Activated CD8-positive, alpha-beta memory T cell treated with anti-CD3 and anti-CD28 coated beads for 24 hours (primary cell): ENCODE results near the gene KCND3.
"Not testable (repeated sequence)": the region's sequence is repeated elsewhere in the genome, so short reads cannot be mapped to it uniquely, and the experiment has no call there.

Source experiments
- DNase-seq: peaks from one replicate; pipeline ENCODE4 v3.0.0-alpha.2; 2020

The KCND3 gene

DNA sequence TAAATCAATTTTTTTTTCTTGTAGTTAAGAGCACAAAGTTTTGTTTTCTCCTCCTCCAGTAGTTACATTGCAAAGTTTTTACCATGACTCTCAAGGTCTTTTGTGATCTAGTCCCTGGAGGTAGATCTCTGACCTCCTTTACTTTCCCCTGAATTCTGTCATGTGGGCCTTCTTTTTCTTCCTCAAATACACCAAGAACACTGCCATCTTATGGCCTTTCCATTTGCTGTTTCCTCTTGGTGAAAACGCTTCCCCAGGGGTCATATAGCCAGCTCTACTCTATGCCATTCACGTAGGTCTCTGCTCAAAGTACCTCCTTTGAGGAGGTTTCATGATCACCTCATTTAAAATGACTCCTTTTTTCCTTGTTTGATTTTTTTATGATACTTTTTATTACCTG lies 231.1 kb downstream of the KCND3 start:
- no peak for DNase-seq

DNA sequence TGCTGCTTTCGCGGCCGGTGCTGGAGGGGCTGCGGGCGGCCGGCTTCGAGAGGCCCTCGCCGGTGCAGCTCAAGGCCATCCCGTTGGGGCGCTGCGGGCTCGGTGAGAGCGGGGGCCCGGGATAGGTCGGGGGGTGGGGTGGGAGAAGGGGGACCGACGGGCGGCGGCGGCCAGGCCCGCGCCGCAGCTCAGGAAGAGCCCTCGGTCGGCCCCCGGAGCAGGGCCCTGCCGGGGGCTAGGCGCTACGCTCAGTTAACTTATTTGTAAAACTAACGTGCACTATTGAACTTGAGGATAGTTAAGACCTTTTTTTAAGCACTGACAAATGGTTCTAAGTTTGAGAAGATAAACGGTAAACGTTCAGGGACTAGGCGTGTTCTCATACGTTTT lies 233.3 kb downstream of the KCND3 start:
- DNase-seq = no peak

DNA sequence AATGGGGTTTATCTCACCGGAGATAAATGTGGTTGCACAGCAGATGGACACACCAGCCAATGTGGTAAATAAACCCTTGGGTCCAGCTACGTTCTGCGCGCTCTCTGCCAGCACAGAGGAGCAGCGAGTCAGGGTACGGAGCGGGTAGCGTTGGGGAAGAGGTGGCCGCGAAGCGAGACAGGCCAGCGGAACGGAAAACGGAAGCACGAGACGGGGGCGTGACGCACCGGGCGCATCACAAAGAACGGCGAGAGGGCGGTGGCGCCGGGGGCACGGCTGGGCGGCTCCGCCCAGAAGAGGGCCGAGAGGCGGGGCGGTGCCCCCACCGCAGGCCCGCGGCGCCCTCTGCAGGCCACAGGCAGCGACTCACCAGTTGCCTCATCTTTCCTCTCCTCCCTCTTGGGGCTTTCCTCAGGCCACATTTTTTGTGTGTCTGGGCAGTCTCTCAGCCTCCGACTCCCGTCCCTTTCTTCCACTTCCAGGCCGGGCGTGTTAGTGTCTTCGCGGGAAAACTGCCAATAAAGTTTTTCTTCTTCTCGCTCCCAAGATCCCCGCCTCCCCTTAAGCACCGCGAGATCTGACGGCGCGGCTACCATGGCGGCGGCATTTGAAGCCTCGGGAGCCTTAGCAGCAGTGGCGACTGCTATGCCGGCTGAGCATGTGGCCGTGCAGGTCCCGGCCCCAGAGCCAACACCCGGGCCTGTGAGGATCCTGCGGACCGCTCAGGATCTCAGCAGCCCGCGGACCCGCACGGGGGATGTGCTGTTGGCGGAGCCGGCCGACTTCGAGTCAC lies 233.9 kb downstream of the KCND3 start, which contains the start of gene DDX20:
DDX20 (plus strand) TSS at position 571 of the 793 bp plus-strand sequence; CDS start at position 595, 24 bp downstream.
- DNase-seq = peak; percentile 96

GRCh38 chr1:111754984-111755330 lies 234.5 kb downstream of the KCND3 start:
- DNase-seq = no peak

DNA sequence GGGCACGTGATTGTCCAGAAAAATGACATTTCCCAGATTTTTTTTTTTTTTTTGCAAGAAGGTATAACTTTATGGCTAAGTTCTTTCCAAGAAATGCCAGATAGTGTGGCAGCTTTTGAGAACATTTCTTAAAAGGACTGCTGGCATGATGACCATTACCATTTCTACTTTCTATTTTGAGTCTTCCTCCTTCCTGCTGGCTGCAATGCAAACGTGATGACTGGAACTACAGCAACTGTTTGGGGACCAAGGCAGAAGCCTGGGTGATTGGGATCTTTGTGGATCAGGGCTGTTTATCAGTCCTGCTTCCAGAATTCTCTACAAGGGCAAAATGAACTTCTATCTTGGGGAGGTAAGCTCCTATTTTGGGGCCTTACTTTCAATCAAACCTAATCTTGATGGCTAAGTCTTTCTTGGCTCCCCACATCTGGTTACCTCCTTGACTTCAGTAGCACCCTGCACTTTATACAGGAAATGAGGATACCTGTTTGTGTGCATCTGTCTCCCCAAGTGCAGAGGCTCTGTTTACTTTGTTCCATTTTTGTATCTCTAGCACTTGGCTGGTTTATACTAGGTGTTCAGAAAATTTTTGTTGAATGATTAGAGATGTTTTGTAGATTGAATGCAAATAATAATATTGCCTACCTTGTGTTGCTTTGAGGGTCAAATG lies 237.4 kb downstream of the KCND3 start:
- no peak for DNase-seq

DNA sequence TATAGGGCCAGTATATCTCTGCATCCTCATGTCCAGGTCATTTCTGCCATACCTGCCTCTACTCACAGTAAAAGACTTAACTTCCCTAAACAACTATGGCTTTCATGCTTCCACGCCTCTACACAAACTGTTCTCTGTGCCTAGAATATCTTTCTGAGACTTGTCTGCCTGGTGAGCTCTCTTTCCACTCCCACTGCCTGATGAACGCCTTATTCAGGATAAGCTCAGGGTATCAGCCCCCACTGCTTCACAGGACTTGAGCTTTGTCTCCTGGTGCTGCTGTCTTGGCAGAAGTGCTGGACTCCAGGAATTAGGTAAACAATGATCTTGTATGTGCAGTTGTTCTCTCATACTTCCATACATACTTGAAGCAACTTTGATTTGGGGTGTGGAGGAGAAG lies 238.6 kb downstream of the KCND3 start:
- peak; percentile 38 for DNase-seq

- no peak for DNase-seq
These were observed 239.8 kb downstream of the KCND3 start for GRCh38 chr1:111749628-111750027.

- no peak for DNase-seq
These were observed 241.5 kb downstream of the KCND3 start for GRCh38 chr1:111747947-111748346.

DNA sequence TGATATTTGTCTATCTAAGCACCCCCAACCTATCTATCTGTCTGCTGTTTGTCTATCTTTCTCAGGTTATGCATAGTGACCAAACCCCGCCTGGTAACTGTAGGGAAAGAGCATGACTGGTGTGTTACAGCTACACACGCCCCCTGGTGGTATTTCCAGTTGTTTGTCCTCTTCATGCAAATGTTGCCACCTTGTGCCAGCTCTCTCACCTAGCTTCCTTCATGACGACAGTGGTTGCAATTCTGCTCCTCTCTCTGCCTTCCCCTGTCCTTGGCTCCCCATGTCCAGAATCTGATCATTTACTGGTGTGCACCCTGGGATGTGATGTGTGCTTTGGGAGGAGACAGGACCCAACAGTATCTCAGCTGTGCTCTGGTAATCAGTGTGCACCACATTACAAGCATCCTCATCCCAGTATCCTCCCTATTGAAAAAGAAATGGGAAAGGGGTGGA lies 242.2 kb downstream of the KCND3 start:
- peak; percentile 71 for DNase-seq

DNA sequence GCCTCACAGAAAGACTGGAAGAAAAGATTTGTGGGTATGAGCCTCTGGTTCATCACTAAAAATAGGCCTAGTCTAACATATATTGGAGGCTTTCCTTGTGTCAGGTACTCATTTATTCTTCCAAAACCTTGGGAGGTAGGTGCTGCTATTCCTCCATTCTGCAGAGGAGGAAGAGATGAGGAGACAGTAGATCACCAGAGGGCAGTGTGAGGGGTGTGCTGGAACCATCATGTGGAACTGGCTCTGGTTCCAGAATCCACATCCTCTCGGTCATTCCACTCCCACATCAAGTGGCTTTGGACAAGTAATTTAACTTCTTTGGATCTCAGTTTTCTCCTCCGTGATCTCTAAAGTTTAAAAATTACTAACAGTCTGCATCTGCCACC lies 242.9 kb downstream of the KCND3 start:
- DNase-seq = no peak

DNA sequence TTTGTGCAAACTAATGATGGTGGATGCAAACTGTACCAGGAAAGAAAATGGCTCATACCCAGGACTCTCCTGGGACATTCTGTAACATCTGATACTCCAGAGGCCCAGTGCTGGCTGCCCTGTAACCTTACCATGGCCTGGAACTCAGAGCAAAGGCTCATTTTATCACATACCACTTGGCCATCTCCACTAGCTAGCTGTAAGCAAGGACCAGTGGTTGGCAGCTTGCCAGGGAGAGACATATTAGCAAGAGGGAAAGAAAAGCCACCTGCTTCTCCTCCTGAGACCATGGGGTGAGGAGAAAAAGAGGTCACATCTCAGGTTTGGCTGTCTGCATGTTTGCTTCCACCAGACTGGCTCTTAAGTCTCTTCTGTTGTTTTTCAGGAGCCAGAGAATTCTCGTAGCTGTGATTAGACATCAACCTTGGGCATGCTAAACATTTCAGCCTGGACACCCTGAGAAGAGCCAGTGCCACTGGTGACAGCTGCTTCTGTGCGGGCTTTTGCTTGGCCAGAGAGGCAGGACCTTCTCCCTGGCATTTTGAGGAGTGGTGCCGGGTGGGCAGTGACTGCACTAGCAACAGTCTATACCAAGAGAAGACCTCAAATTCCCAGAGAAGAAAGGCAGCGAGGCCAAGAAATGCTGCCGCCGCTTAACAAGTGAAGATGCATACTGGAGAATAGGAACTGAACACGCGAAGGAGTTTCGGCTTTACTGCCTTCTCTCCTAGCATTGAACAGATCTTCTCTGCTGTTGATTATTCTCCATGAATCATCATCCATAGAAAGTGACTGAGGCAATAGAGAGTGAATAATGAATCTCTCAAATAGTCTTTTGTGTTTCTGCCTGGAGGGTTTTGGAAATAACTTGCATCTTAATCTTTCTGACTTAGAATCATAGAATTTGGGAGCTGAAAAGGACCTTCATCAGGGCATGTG lies 243.5 kb downstream of the KCND3 start:
- DNase-seq = peak; percentile 47

GRCh38 chr1:111743679-111744101 lies 245.8 kb downstream of the KCND3 start:
- DNase-seq = peak; percentile 47

- DNase-seq = peak; percentile 46
These were observed 246.4 kb downstream of the KCND3 start for GRCh38 chr1:111742938-111743549.

GRCh38 chr1:111742292-111742691 lies 247.2 kb downstream of the KCND3 start:
- not testable (repeated sequence) for DNase-seq

GRCh38 chr1:111739925-111740765 lies 249.3 kb downstream of the KCND3 start:
- DNase-seq = peak; percentile 69

DNA sequence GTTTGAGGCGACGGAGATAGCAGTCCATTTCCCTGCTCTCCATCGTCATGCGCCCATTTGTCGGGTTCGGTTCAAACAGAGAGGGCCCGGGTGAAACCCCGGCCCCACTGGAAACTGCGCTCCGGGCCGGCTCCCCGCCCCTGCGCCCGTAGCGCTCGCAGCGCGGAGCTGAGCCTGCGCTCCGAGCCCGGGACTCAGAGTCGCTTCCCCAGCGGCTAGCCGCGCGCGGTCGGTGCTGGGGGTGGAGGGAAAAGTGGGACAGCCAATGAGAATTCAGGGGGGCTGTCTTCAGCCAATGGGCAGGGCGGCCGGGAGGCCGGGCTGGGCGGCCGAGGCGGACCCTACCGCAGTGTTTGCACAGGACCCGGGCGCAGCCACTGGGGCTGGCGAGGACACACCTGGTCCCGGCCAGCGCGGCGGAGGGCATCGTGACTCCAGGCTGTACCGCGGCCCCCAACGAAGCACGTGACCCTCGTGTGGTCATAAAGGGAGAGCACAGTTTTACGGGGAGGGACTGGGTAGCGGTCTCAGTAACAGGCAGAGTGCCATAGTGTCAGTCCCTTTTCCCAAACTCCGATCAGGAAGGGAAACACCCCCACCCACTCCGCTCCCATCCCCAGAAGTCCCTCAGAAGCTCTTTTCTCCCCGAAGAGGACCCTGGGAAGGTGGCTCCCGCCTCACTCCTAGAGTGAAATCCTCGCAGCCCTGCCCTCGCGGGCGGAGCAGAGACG lies 250.1 kb downstream of the KCND3 start, which contains the start of gene INKA2:
INKA2 (minus strand) TSS at position 202 of the 731 bp plus-strand sequence; CDS start at position 49, 153 bp downstream.
- DNase-seq = peak; percentile 92

DNA sequence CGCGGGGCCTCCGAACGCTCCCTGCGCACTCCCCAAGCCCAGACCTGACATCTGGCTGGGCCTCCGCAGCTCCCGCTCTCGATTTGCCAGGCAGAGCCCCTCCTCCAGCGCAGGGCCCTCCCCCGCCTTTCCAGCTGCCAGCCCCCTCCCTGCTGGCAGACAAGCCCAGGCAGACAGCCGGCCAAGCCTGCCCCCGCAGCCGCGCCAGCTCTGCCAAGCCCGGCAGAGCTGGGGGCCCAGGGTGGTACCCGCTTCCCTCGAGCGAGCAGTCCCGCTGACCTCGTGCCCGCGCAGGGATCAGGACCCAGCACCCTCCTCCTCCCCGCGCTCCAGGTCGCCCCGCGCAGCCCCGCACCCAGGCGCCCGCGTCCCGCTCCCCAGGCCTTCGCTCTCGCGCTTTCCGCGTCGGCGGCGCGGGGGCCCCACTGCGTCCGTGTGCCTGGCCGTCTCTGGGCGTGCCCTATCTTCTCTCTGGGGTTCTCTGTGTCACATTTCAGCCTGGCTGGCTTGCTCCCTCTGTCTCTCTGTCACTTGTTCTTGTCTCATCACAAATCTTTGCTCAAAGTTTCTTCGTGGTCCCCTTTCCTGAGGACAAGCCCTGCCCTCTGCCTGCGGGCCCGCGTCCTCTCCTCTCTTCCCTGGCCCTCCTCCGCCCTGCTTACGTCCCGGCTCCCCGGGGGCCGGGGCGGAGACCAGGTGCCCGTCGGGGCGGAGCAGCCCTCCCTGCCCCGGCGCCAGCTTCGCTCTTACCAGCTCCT lies 250.9 kb downstream of the KCND3 start:
- no peak for DNase-seq

DNA sequence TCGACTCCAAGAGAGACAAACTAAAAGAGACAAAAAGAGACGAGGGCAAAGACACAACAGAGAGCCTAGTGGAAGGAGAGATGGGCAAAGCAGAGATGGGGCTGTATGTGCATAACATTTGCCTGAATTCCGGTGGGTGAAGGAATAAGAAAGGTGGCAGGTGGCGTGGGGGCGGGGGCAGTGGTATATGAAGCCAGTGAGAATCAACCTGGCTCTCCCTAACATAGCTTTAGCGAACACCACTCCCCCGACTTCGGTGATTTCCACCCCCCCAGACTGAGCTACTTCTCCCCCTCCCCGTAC lies 251.4 kb downstream of the KCND3 start:
- no peak for DNase-seq

- DNase-seq = peak; percentile 57
These were observed 252.0 kb downstream of the KCND3 start for GRCh38 chr1:111737216-111738132.
